PC-3 (cell line): ENCODE results near the gene MAFF.

Source experiments
- EZH2 ChIP-seq: fragments of 300-600 bp; sonication (generic); IDR thresholded peaks from one replicate; pipeline ENCODE4 v1.6.1; 2017; ENCODE audit warnings: antibody characterized with exemption, mild to moderate bottlenecking, low read length; ENCODE audit not compliant: unreplicated experiment
- EZH2phosphoT487 ChIP-seq: fragments of 300-600 bp; sonication (generic); IDR thresholded peaks from 2 replicates; pipeline ENCODE4 v1.6.1; 2018; ENCODE audit warnings: mild to moderate bottlenecking, antibody characterized with exemption, low read length, borderline replicate concordance
- TF ChIP-seq, protein P1 (sequence below): fragments of 300-600 bp; sonication (generic); conservative IDR thresholded peaks from 2 replicates; pipeline ENCODE4 v1.5.1; 2017; ENCODE audit warnings: antibody characterized with exemption, low read depth, mild to moderate bottlenecking, low read length

DNA sequence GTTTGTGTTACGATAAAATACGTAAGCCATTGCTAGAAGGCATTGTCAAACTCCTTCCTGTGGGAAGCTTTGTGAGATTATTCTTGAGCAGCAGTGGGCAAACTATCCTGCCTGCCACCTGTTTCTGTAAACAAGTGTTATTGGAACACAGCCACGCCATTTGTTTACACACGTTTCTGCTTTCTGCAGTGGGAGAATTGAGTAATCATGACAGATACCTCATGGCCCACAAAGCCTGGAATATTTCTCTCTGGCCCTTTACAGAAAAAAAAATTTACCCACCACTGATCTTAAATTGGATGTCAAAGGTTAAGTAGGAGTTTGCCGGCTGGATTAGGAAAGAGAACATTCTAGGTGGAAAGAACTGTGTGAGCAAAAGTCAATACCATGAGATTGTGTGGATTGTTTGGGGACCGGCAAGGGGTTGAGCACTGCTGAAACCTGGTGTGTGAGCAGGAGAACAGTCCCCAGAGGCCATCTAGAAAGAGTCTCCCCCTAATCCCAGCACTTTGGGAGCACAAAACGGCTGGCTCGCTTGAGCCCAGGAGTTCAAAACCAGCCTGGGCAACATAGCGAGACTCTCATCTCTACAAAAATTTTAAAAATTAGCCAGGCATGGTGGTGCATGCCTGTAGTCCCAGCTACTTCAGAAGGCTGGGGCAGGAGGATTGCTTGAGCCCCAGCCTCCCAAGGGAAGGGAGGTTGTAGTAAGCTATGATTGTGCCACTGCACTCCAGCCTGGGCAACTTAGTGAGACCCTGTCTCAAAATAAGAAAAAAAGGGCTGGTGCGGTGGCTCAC is 14.2 kb upstream of the MAFF start:
- TF ChIP-seq, protein P1, sequence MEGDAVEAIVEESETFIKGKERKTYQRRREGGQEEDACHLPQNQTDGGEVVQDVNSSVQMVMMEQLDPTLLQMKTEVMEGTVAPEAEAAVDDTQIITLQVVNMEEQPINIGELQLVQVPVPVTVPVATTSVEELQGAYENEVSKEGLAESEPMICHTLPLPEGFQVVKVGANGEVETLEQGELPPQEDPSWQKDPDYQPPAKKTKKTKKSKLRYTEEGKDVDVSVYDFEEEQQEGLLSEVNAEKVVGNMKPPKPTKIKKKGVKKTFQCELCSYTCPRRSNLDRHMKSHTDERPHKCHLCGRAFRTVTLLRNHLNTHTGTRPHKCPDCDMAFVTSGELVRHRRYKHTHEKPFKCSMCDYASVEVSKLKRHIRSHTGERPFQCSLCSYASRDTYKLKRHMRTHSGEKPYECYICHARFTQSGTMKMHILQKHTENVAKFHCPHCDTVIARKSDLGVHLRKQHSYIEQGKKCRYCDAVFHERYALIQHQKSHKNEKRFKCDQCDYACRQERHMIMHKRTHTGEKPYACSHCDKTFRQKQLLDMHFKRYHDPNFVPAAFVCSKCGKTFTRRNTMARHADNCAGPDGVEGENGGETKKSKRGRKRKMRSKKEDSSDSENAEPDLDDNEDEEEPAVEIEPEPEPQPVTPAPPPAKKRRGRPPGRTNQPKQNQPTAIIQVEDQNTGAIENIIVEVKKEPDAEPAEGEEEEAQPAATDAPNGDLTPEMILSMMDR: no peak
- TF ChIP-seq EZH2 (no peak), EZH2phosphoT487 (no peak)
